COLO668 (cell line): ENCODE measurements around the gene UNC5A.

Experiments
- DNase-seq: peaks from one replicate; lab custom pipeline; 2025; ENCODE audit not compliant: unreplicated experiment; lab: John Stamatoyannopoulos, UW

Gene UNC5A

GRCh38 chr5:176810081-176810597 lies at the start of gene UNC5A:
UNC5A (plus strand) TSS chr5:176810559; CDS start chr5:176810751, 192 bp downstream.
- peak; percentile 67 for DNase-seq

DNA sequence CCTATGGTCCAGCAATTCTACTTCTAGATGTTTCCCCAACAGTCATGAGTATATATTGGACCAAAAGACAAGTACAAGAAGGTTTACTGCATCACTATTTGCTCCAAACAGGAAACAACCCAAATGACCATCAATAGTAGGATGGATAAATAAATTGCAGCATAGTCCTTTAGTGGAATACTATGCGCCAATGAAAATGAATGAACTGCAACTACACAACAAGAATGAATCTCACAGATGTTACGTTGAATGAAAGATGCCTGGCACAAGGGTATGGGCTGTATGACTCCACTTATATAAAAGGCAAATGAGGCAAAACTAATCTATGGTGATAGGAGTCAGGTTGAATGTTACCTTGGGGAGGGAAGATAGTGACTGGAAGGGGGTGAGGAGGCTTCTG lies 48.6 kb upstream of the UNC5A start:
- DNase-seq = no peak

DNA sequence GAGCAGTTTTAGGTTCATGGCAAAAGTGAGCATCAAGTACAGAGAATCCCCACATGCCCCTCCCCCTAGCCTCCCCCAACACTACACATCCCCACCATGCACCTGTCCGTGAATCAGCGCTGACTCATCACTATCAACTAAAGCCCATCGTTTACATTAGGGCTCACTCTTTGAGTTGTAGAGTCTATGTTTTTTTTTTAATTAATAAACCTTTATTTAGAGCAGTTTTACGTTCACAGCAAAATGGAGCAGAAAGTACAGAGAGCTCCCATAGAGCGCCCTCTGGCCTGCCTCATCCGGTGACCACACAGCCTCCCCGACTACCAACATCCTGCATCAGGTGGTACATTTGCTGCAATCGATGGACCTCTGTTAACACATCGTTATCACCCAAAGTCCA lies 47.9 kb upstream of the UNC5A start:
- peak; percentile 25 for DNase-seq

DNA sequence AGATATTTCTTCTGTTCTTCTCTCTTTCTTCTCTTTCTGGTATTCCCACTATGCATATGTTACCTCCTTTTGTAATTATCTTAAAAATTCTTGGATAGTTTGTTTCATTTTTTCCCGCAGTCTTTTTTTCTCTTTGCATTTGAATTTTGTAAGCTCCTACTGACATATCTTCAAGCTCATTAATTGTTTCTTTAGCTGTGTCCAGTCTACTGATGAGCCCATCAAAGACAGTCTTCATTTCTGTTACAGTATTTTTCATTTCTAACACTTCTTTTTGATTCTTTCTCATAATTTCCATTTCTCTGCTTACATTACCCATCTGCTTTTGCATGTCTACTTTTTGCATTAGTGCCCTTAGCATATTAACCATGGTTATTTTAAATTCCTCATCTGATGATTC lies 44.7 kb upstream of the UNC5A start:
- no peak for DNase-seq

GRCh38 chr5:176768174-176768970 lies 42.0 kb upstream of the UNC5A start:
- DNase-seq = no peak

DNA sequence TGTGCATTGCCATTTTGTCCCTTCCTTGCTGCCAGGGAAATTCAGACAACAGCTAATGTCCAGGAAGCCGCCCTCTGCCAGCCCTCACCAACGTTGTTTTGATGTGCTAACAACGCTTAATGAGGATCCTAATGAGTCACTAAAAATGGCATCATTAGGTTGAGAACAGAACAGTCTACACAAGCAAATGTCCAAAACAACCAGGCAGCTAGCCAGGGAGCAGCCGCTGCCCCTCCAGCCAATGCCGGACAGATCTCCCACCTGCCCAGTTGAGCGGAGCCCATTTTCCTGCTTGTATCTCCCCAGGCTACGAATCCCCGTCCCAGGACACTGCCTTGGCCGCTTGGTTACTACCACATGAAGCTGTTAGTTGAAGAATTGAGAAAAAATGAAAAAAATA lies 40.4 kb upstream of the UNC5A start:
- DNase-seq = no peak

- no peak for DNase-seq
These were observed 39.9 kb upstream of the UNC5A start for GRCh38 chr5:176770431-176770830.

- DNase-seq = no peak
These were observed 39.1 kb upstream of the UNC5A start for GRCh38 chr5:176771102-176771845.

GRCh38 chr5:176772271-176773210 lies 37.8 kb upstream of the UNC5A start:
- no peak for DNase-seq

DNA sequence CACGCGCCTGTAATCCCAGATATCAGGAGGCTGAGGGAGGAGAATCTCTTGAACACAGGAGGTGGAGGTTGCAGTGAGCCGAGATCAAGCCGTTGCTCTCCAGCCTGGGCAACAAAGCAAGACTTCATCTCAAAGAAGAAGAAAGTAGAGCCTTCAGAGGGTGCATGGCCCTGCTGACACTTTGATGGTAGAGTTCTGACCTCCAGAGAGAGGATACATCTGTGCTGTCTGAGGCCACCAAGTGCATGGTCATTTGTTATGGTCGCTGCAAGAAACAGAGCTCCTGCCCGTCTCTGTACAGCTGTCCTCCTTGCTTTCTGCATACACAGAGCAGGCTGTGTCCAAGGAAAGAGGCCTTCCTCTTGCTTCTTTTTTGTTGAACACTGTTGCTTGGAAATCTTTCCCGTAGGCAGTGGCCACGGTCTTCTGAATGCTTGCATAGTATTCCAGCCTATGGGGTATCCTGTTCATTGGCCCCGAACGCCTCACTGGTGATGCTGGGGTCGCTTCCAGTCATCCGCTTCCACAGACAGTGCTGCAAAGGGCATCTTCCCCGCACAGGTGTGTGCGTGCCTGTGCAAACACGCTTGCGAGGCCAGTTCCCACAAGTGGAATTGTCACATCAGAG lies 36.8 kb upstream of the UNC5A start:
- no peak for DNase-seq

GRCh38 chr5:176774216-176775171 lies 35.9 kb upstream of the UNC5A start:
- no peak for DNase-seq

GRCh38 chr5:176775409-176775808 lies 35.0 kb upstream of the UNC5A start:
- DNase-seq = no peak

- DNase-seq = no peak
These were observed 34.1 kb upstream of the UNC5A start for GRCh38 chr5:176776141-176776865.

DNA sequence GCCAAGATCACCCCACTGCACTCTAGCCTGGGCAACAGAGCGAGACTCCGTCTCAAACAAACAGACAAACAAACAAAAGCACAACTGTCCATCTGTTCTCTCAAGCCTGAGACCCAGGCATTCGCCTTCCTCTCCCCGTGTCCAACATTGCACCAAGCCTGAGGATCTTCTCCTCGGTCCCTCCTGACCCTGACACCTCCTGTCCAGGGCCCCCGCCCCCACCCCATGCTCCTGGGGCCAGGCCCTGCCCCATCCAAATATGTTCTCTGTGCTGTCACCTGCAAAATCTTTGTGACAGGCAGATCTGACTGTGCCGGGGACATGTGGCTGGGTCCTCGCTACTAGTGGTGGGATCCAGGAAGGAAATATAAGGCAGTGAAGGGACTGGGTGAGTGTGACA lies 33.4 kb upstream of the UNC5A start:
- no peak for DNase-seq

- DNase-seq = no peak
These were observed 31.4 kb upstream of the UNC5A start for GRCh38 chr5:176778921-176779465.

- DNase-seq = no peak
These were observed 30.8 kb upstream of the UNC5A start for GRCh38 chr5:176779537-176779936.

GRCh38 chr5:176780176-176781053 lies 29.9 kb upstream of the UNC5A start:
- DNase-seq = no peak

DNA sequence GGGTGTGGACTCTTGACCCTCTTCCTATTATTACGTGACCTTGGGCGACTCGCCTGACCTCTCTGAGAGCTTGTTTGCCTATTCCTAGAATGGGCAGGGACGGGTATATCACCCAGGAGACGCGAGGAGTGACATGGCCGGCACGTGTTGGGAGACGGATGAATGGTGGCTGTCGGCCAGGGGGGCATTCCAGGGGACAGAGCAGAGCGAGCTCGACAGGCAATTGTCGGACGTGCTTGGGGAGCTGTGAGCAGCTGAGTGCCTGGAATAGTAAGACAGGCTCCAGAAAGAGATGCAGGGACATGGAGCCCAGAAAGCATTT lies 29.3 kb upstream of the UNC5A start:
- DNase-seq = no peak
